ENCODE measurements around the gene USH1G. TPM values are rescaled to one million over a fixed set of nuclear protein-coding genes. Genes with fewer than 3 reads are reported as not detected.
"Not testable (repeated sequence)": the region's sequence is repeated elsewhere in the genome, so short reads cannot be mapped to it uniquely, and the experiment has no call there.

Gene USH1G
- polyA plus RNA-seq, 4 donors = 0.44 to 0.90 (median 0.75) TPM

DNA sequence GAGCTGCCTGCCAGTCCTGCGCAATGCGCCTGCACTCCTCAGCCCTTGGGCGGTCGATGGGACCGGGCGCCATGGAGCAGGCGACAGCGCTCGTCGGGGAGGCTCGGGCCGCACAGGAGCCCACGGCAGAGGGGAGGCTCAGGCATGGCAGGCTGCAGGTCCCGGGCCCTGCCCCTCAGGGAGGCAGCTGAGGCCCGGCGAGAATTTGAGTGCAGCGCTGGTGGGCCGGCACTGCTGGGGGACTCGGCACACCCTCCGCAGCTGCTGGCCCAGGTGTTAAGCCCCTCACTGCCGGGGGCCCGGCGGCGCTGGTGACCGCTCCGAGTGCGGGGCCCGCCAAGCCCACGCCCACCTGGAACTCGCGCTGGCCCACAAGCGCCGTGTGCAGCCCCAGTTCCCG is 16.0 kb downstream of the USH1G start:
- no peak for DNase-seq (ENCODE audit: low read depth in 4 of 4, low spot score in 2 of 4)

DNA sequence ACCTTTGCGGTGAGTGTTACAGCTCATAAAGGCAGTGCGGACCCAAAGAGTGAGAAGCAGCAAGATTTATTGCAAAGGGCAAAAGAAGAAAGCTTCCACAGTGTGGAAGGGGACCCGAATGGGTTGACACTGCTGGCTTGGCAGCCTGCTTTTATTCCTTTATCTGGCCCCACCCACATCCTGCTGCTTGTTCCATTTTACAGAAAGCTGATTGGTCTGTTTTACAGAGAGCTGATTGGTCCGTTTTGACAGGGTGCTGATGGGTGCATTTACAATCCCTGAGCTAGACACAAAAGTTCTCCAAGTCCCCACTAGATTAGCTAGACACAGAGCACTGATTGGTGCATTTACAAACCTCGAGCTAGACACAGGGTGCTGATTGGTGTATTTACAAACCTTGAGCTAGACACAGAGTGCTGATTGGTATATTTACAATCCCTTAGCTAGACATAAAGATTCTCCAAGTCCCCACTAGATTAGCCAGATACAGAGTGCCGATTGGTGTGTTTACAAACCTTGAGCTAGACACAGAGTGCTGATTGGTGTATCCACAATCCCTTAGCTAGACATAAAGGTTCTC is 16.8 kb downstream of the USH1G start:
- not testable (repeated sequence) for DNase-seq (ENCODE audit: low read depth in 4 of 4, low spot score in 2 of 4)

DNA sequence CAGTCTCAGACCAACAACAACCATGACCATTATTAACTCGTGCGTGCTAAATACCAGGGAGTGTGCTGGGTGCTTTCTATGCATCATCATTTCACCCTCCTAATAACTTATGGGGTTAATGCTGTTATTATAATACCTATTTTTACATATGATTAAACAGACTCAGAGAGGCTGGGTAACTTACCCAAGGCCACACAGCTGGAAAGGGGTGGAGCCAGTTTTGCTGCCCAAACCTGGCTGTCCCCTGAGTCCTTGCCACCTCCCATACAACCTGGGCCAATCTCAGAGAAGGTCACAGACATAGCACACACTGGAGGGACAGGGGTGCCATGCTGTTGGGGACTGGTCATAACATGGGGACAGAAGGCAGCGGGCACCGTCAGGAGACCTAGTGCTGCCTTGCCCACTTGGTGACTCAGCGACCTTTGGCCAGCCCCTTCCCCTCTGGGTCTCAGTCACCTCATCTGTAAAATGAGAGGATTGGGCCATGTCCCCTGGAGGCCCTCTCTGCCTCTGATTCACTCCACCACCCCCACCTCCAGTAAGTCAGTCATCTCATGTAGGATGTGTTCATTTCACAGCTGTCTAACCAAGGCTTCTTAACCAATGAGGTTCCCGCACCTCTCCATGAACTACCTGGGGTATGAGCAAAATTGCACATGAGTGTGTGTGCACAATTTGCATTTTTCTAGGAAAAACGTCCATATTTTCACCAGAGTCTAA is 18.2 kb downstream of the USH1G start:
- DNase-seq (ENCODE audit: low read depth in 4 of 4, low spot score in 2 of 4) = no peak

DNA sequence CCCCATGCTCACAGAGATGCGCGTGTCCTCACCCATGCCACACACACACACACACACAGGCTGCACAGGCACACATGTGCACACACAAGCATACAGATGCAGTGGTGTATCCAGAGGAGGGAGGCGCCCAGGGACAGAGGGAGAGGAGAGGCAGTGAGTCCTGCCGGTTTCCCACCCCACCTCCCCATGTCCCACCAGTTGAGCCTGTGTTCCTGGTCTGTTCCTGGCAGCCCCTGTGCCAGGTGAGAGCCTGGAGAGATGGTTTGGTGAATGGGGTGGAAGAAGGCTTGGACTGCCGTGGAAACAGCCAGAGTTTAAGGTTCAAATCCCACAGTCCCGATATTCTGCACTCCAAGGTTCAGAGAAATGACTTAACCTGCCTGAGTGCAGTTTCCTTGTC is 19.4 kb downstream of the USH1G start:
- DNase-seq (ENCODE audit: low read depth in 4 of 4, low spot score in 2 of 4) = no peak

DNA sequence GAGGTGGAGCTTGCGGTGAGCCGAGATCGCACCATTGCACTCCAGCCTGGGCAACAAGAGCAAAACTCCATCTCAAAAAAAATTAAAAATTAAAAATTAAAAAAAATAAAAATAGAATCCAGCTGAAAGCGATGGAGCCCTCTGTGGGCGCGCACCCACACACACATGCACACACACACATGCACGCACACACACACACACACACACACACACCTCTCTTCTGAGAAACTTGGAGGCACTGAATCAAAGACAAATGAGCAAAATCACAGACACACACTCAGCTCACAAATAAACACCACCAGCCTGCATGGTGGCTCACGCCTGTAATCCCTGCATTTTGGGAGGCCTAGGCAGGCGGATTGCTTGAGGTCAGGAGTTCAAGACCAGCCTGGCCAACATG is 20.0 kb downstream of the USH1G start:
- DNase-seq (ENCODE audit: low read depth in 4 of 4, low spot score in 2 of 4) = no peak

DNA sequence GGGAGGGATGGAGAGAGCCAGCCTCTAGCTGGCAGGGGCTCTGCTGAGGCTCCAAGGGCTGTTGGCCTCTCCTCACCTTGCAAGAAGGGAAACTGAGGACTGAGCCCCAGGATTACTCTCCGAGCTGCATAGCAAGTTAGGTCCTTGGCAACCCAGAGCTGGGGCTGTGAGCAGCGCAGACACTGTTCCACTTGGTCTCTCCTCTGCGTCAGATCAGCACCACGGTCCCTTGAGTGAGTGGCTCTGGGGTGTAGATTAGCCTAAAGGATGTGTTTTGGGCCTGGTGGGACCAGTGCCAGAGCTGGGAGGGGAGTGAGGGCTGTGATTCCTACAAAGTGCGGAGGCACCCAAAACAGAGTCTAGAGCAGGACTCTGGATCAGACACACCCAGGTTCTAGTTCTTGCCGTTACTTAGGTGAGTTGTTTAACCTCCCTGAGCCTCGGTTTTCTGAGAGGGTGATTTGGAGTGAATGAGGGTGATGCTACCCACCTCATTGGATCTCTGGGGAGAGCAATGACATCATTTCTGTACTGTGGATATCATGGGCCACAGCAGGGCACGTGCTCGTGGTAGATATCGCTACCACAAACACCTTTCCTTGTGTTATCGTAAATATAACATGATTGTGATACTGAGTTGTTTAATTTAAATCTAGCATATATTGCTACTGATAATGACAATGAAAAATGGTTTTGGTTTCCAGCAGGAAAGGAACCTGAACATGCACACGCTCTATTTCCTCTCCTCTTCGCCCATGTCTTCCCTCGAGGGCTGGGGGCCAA is 21.5 kb downstream of the USH1G start:
- no peak for DNase-seq (ENCODE audit: low read depth in 4 of 4, low spot score in 2 of 4)

DNA sequence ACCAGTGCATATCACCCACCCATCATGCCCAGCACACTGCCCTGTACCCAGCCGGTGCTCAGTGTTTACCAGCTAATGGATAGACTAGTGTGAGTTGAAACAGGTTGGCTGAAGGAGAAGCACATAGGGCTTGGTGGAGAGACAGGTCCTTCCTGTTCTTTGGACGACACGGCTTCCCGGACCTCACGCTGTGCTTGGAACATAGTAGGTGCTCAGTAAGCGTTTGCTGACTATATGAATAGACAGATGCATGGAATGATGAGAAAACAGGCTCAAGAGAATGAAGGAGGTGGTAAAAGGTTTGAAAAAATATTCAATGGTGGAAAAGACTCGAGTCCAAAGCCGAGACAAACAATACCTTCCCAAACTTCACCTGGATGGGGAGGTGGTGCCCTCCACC is 22.8 kb downstream of the USH1G start:
- DNase-seq (ENCODE audit: low read depth in 4 of 4, low spot score in 2 of 4) = no peak

DNA sequence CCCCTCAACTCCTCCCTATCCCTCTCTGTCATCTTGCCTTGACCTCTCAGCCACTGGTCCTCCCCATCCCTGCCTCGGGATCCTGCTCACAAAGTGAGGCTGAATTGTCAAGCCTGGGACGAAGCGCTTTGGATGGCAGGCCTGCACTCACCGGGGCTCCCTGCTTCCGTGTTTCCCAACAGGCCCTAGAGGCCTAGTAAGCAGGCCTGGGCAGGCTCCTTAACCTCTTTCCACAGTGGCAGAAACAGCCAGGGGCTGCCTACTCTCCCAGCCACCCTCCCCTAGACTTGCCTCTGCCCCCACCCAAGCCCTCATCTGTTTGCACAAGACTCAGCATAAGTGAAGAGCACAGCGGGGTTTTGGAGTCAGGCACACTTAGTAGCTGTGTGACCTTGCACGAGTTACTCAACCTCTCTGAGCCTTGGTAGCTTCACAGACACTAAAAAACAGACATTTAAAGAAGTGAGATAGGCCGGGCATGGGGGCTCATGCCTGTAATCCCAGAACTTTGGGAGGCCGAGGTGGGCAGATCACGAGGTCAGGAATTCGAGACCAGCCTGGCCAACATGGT is 24.6 kb downstream of the USH1G start:
- DNase-seq (ENCODE audit: low read depth in 4 of 4, low spot score in 2 of 4) = no peak

DNA sequence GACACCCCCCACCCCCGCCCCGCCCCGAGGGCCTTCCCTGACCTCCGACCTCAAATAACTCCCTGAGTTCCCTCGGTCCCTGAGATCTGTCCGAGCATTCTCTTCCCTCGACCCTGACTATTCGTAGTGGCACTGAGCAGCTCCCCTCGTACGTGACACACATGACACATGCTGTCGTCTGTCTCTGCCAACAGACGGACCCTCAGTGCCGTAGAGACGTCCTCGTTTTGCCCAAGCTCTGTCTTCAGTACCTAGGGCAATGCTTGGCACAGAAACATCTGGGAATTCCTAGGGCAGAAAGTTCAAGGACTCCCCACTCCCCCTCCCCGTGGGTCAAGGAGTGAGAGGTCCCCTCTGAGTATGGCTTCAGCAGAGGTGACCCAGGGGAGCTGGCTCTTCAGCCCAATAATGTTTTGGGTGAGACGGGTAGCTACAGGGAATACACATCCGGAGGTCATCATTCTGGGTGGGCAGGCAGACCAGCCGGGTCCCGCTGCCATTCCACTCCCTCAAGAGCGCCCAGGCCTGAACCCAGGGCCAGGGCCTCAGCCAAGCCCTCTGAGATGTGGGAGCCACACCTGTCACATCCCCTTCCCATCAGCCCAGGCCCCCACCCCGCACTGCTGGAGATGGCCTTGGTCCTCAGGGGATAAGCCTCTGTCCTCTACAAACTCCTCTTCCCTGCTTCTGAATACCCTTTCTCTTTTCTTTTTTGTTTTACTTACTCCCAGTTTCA is 29.0 kb downstream of the USH1G start:
- DNase-seq (ENCODE audit: low read depth in 4 of 4, low spot score in 2 of 4) = no peak

DNA sequence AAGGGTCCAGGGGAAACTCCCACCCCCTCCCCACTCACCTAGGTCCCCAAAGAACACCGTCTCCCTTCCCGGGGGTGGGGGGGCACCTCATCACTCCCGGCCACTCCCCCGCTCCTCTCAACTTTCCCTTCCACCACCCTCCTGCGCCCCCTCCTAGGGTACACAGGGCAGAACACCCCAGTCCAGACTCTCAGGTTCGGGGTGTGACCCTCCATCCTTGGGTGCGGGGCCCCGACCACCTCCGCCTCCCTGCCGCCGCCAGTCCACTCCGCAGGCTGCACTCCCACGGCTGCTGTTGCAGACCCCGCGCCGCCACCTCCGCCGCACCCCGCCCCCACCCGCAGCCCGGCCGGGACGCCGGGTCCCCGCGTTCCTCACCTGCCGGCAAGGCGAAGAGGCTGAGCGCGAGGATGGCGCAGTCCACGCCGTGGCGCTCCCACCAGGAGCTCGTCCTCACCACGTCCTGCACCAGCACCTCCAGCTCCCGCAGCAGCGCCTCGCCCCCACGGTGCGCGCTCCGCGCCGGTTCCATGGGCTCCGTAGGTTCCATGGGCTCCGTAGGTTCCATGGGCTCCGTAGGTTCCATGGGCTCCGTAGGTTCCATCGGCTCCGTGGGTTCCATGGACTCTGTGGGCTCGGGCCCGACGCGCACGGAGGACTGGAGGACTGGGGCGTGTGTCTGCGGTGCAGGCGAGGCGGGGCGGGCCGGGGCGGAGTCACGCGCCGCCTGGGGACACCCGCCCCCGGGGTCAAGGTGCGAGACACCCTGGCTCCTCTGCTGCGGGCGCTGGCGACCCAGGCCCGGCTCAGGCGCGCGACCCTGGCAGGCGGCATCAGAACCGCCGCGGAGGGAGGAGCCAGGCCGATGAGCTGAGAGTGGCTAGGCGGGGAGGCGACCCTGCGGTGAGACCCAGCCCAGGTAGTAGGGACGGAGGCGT is 29.8 kb downstream of the USH1G start, which contains the start of gene FADS6:
Gene FADS6 (minus strand): TSS at position 660 of the 938 bp plus-strand sequence. CDS start 38 bp downstream, at position 622.
- DNase-seq (ENCODE audit: low read depth in 4 of 4, low spot score in 2 of 4) = no peak

DNA sequence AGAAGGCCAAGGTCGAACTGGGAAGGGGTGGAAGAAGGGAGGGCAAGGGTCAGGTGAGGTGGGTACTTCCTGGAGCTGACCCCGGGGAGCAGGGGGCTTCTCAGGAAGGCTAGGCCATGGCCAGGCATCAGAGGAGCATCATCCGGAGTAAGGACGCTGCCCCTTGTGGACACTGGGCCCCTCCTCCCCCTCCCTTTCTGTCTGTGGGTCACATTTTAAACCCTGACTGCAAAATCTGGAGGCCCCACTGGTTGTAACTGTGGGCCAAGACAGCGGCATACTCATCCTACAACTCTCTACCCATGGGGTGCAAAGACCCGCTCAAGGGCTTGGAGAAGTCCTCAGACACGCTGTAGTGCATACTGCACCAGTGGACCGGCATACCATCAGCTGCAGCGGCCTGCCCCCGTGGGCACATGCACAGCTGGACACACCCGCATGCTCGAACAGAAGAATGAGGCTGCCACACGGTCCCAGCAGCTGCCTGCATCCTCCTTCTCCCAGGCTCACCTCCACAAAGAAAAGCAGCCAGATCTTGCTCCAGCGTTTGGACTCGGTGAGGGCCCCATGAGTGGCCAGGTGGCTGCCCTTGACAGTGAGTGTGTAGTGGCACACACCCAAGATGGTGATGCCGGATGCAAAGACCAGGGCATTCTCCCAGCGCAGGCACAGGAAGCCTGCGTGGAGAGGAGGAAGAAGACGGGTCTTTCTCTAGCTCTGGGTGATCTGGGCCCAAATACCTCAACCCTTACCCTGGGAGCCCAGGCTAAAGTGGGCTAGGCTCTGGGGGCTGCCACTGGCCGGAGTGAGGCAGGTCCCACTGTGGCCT is 30.8 kb downstream of the USH1G start:
- DNase-seq (ENCODE audit: low read depth in 4 of 4, low spot score in 2 of 4) = no peak

DNA sequence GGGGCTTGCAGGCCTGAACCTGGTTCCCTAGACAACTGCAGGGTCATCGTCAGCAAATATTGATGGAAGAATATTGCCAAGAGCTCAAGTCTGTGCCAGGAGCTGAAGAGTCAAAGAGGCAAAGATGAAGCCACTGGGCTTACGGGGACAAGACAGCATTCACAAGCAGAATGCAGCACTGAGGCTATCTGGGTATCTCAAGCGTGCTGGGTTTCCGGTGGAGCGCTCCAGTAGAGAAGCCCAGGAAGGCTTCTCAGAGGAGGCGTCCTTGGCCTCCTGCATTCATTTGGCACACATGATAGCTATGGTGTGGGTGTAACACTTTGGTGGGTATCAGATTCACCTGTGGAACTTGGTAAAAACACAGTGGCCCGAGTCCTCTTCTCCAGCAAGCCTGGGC is 32.5 kb downstream of the USH1G start:
- DNase-seq (ENCODE audit: low read depth in 4 of 4, low spot score in 2 of 4) = no peak

DNA sequence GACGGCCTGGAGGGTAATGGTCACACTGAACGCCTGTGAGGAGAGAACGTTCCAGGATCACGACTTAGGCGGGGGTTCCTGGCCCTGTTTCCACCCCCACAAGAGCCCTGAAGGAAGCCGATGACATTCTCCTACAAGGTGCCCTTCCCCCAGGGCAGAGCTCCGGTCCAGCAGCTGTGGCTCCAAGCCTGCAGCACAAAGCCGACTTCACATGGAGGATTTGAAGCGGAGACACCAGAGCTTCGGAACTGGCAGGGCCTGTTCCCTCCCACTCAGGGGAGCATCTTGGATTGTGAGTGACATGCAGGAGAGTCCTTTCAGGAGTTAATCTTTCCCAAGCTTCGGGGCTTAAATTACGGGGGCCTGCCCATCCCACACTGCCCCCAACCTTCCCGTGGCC is 34.6 kb downstream of the USH1G start:
- DNase-seq (ENCODE audit: low read depth in 4 of 4, low spot score in 2 of 4) = no peak

DNA sequence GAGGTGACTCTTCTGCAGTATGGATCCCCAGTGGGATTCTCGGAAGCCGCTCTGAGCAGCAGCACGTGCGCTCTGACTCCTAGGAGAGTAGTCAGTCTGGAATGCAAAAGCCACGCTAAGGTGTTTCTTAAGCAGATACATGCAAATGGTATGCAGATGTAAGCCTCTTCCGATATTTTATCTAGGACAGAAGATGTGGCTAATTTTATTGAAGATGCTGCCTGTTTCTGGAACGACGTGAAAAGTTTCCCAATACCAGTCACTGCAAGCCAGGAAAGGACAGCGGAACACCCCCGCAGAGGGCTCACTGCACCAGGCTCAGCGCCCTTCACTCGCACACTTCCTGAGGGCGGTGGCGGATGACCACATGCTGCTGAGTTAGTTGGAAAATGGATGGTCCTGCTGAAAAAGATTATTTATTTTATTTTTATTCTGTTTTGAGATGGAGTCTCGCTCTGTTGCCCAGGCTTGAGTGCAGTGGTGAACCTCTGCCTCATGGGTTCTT is 39.8 kb downstream of the USH1G start:
- DNase-seq (ENCODE audit: low read depth in 4 of 4, low spot score in 2 of 4) = no peak

DNA sequence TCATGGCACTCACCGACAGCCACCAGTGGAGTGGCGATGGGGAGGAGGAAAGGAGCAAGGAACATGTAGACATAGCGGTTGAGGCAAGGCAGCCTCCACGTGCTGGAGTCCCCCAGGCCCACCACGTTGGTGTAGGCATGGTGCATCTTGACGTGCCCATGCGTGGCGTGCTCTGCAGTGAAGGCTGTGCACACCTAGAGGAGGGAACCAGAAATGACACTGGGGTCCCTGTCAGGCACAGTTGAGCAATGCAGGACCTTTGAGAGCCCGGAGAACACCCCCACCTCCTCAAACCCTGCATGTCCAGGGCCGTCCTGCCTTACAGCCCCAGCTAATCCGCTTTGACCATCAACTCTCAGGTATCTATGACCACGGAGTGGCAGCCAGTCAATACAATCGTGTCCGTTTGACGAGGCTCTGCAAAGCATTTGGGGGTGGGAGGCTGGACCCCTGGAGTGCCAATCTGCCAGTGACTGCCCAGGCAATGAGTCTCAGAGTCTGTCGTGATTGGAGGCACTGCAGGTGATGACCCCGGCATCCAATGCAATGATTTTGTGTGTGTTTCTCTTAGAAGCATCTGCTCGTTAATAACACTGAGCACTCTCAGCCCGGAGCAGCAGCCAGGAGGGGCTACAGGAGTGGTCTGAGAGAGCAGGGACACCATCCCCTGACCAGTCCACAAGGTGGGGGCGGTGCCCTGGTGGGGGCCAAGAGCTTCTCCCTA is 40.4 kb downstream of the USH1G start:
- DNase-seq (ENCODE audit: low read depth in 4 of 4, low spot score in 2 of 4) = no peak

DNA sequence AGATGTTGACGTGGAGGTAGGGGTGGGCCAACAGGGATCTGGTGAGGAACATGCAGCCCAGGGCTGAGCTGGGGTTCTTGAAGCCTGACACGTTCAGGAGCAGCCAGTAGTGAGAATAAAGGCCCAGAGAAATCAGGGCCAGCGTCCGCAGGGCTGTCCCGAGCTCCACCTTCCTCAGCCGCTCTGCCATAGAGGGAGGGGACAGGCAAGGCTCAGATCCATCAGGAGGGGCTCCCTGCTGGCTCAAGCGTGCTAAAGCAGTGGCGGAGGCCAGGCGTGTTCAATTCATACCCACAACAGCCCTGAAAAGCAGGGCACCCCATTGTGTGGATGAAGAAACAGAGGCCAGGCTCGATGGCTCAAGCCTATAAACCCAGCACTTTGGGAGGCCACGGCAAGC is 42.0 kb downstream of the USH1G start:
- no peak for DNase-seq (ENCODE audit: low read depth in 4 of 4, low spot score in 2 of 4)

DNA sequence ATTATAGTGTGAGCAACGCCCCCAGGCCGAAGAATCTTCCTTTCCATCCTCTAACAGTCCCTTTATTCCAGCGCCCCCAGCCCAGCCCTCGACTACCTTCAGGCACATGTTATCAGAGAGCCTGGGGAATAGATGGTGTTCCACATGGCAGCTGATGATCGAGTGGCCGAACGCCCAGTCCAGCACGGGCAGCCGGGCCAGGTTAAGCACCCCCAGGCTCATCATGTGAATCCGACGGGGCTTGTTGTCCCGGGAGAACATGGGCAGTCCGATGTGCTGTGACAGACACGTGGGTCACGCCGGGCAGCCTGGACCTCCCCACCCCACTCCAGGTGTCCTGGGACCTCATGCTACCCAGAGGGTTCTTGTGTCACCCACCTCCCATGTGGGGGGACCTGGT is 43.7 kb downstream of the USH1G start:
- DNase-seq (ENCODE audit: low read depth in 4 of 4, low spot score in 2 of 4) = no peak

DNA sequence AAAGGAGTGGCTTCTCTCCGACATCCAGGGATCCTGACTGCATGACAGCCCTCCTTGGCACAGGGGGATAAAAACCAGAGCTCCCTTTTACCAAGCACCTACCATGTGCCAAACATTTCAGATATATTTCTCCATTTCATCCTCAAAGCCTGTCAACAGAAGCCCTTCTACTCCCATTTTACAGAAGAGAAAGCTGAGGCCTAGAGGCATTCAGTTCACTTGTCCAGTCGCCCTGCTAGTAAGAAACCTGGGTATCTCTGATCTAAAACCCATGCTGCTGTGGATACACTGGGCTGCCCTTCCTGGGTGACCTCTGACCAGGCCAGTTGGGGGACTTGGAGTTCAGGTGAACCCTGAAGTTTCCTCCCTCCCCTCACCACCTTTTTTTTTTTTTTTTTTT is 44.4 kb downstream of the USH1G start:
- DNase-seq (ENCODE audit: low read depth in 4 of 4, low spot score in 2 of 4) = no peak

Data from left renal cortex interstitium (tissue), 4 donors.